Pancreas (tissue), 10 donors: Measurements from ENCODE around the gene CHRD. TPM values are rescaled to one million over a fixed set of nuclear protein-coding genes. Genes with fewer than 3 reads are reported as not detected.

ENCODE experiments used
- ATAC-seq, 4 donors: fragments of 200-7000 bp; cut with Tn5 transposase; one replicate each; pipeline versions ENCODE4 v1.8.0 to v1.9.1; 2020; ENCODE audit warnings: mild to moderate bottlenecking in 4 of 4, moderate library complexity in 4 of 4
- DNase-seq, 6 donors: peaks; one replicate each; pipeline ENCODE4 v3.0.0-alpha.2; 2020
- FAIRE-seq: peaks from 2 replicates; lab custom pipeline; 2012; peaks lifted over from hg19 to GRCh38; lab: Jason Lieb, UNC
- H3K27ac ChIP-seq, 4 donors: fragments of 200-600 bp; sonication (generic); 1 replicate in 3 of 4; 2 replicates in 1 of 4; pipeline versions ENCODE4 v1.5.0 to v1.8.0; 2020
- H3K27me3 ChIP-seq, 4 donors: fragments of 200-600 bp; one replicate each; pipeline ENCODE4 v1.8.0; 2021
- H3K36me3 ChIP-seq, 3 donors: fragments of 200-600 bp; sonication (generic) in 1 of 3; one replicate each; pipeline versions ENCODE4 v1.5.0 to v1.8.0; 2020 to 2021
- H3K4me1 ChIP-seq, 3 donors: fragments of 200-600 bp; one replicate each; pipeline ENCODE4 v1.8.0; 2021
- H3K4me3 ChIP-seq, 4 donors: fragments of 200-600 bp; sonication (generic) in 2 of 4; one replicate each; pipeline versions ENCODE4 v1.5.0 to v1.8.0; 2020 to 2021
- H3K9me3 ChIP-seq, 4 donors: fragments of 200-600 bp; one replicate each; pipeline ENCODE4 v1.8.0; 2021
- WGBS, 2 donors: extraction: QIAGEN DNeasy Blood & Tissue Kit; methylation state at CpG; one replicate each; pipeline ENCODE4 v1.1.7; 2013; 5-methylcytosine and 5-hydroxymethylcytosine counted together
- intact Hi-C, 3 donors: fragments of 100-400 bp; cut with DNase I; formaldehyde crosslinking; loops; one replicate each; pipeline versions ENCODE4 v1.11.1 to v1.14.2; 2022
- polyA plus RNA-seq, 2 donors: library from polyadenylated mRNA; stranded (reverse); fragments of 200-250 nt; gene quantifications; one replicate each; pipeline ENCODE4 v1.2.3, GENCODE V29; 2013
- total RNA-seq, 6 donors: library from RNA; stranded (reverse); fragmentation: NEBNext Ultra II Directional in 4 of 6; extraction: Animal tissue kit (Norgen Biotek cat#: 25700) in 4 of 6; gene quantifications; one replicate each; pipeline versions ENCODE4 v1.2.1 to v1.2.4, GENCODE V29; 2021 to 2023
- TF ChIP-seq, protein P1 (sequence below), 4 donors: fragments of 200-600 bp; sonication (generic) in 3 of 4; IDR thresholded peaks; one replicate each; pipeline versions ENCODE4 v1.5.0 to v1.8.0; 2021; ENCODE audit warnings: antibody characterized with exemption in 4 of 4
- donor health status: healthy with polysubstance abuse.
- donor health status: DM: no; HTN: no; CAD: no; lungs with moderate emphysema.
- donor health status: DM: no; HTN: no; CAD: no.
- donor health status: control.
- donor health status: control.
- donor health status: Bipolar disorder and iron deficiency.
- donor health status: DM: yes; HTN: yes; CAD: no.
- donor health status: DM: no; HTN: no; CAD: no.
- donor health status: DM: no; HTN: no; CAD: no.
- donor health status: DM: yes; HTN: yes; CAD: no.

Gene CHRD
- total and polyA plus RNA-seq, 8 donors = 11.0 to 96.7 (median 19.8) TPM

DNA sequence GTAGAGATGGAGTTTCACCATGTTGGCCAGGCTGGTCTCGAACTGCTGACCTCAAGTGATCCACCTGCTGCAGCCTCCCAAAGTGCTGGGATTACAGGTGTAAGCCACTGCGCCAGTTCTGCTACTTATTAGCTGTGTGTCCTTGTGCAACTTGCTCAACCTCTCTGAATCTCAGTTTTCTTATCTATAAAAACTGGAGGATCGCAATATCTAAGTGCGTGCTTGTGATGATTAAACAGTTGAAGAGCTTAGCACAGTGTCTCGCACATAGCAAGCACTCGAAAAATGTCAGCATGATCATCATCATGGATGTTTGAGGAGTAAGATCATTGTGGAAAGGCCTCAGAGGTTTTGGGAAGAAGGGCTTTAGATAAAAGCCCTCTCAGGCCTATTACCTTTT, 29.2 kb upstream of the CHRD start:
- Histone ChIP-seq H3K27me3 (no peaks in the 10 kb centered on the region), H3K4me3 (no peak overlapping the region), H3K36me3 (no peaks in the 10 kb centered on the region), H3K9me3 (no peaks in the 10 kb centered on the region), H3K27ac (no peak overlapping the region), H3K4me1 (peaks cover 0 to 16% (median 5%) of the 10 kb centered on the region in 3 donors)
- FAIRE-seq (no peak), DNase-seq (no peak), ATAC-seq (no peak)
- WGBS, 2 donors = 91 to 92% methylated on average over 6 of the region's 6 CpGs
- TF ChIP-seq, protein P1, sequence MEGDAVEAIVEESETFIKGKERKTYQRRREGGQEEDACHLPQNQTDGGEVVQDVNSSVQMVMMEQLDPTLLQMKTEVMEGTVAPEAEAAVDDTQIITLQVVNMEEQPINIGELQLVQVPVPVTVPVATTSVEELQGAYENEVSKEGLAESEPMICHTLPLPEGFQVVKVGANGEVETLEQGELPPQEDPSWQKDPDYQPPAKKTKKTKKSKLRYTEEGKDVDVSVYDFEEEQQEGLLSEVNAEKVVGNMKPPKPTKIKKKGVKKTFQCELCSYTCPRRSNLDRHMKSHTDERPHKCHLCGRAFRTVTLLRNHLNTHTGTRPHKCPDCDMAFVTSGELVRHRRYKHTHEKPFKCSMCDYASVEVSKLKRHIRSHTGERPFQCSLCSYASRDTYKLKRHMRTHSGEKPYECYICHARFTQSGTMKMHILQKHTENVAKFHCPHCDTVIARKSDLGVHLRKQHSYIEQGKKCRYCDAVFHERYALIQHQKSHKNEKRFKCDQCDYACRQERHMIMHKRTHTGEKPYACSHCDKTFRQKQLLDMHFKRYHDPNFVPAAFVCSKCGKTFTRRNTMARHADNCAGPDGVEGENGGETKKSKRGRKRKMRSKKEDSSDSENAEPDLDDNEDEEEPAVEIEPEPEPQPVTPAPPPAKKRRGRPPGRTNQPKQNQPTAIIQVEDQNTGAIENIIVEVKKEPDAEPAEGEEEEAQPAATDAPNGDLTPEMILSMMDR (IDR thresholded peaks at IDR 0.05) = no peak
- intact Hi-C loops = no loop called here

DNA sequence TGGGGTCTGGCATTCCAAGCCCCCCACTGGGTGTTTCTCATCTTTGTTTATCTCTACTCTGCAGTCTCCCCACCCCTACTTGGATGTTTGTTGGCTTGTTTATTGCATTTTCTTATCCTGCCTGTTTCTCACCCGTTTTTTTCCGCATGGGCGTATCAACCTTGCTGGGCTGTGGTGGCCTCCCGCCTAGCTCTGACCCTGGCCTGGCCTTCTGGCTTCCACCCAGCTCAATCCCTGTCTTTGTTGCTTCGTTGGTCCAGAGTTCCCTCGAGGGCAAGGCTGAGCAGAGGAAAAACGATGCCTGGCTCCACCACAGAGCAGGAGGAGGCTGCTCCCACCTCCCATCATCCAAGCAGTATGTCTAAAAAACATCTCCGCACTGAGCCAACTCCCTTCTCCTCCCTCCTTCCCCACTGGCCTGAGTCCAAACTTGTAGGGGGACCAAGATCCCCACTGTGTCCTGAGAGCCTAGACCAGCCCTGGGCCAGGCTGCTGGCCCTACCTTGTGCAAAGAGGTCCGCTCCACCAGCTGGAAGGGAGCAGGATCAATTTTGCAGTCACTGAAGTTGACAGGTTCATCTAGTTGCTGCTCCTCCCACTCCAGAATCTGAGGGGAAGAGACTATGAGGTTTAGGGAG, 28.2 kb upstream of the CHRD start:
- no peaks in the 10 kb centered on the region for H3K36me3 ChIP-seq
- no peaks in the 10 kb centered on the region for H3K9me3 ChIP-seq
- H3K27me3 ChIP-seq = no peaks in the 10 kb centered on the region
- FAIRE-seq = no peak
- H3K4me1 ChIP-seq = peaks cover 0 to 16% (median 5%) of the 10 kb centered on the region in 3 donors
- DNase-seq = peak in 1 of 6 donors; percentile 50
- TF ChIP-seq, protein P1 (IDR thresholded peaks at IDR 0.05) = no peak
- peak overlapping the region in 3 of 4 donors; percentile 28 to 72 (median 62) for H3K27ac ChIP-seq
- no peak overlapping the region for H3K4me3 ChIP-seq
- intact Hi-C loops = no loop called here
- ATAC-seq = peak in 1 of 4 donors; percentile 2
- WGBS, 2 donors = 40 to 41% methylated on average over 9 of the region's 9 CpGs

DNA sequence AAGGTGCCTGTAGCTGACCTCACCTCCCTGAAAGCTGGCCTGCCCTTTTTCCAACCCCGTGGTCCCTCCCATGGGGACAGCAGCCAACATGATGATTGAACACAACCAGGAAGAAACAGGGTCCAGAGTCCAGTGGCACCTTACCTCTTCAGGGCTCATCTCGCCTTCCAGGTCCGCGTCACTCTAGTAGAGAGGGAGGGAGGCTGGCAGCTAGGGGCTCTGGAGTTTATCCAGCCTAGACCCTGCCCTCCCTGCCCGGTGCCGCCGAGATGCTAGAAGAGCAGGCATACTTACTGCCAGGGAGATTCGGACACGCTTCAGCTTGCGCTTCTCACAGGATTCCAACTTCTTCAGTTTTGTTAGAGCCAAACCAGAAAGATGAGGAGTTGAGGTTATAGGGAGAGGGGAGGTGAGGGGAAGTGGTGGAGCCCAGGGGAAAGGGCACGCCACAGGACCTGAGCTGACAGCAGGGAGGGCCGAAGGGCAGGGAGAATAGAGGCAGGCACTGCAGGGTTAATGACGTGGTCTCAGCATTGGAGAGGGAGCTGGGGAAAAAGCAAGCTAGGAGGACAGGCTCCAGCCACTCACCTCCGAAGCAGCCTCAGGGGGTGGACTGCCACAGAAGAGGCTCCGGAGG, 27.6 kb upstream of the CHRD start:
- peaks cover 0 to 16% (median 5%) of the 10 kb centered on the region in 3 donors for H3K4me1 ChIP-seq
- TF ChIP-seq, protein P1 (IDR thresholded peaks at IDR 0.05) = no peak
- no peaks in the 10 kb centered on the region for H3K36me3 ChIP-seq
- no peaks in the 10 kb centered on the region for H3K27me3 ChIP-seq
- H3K27ac ChIP-seq = peak overlapping the region; percentile 12 to 72 (median 45)
- WGBS, 2 donors = 43 to 48% methylated on average over 15 of the region's 15 CpGs
- DNase-seq (peak in 5 of 6 donors; percentile 74 to 81 (median 79)), FAIRE-seq (no peak), ATAC-seq (peak; percentile 80 to 90 (median 84))
- intact Hi-C loops = no loop called here
- H3K4me3 ChIP-seq = no peak overlapping the region
- H3K9me3 ChIP-seq = no peaks in the 10 kb centered on the region

DNA sequence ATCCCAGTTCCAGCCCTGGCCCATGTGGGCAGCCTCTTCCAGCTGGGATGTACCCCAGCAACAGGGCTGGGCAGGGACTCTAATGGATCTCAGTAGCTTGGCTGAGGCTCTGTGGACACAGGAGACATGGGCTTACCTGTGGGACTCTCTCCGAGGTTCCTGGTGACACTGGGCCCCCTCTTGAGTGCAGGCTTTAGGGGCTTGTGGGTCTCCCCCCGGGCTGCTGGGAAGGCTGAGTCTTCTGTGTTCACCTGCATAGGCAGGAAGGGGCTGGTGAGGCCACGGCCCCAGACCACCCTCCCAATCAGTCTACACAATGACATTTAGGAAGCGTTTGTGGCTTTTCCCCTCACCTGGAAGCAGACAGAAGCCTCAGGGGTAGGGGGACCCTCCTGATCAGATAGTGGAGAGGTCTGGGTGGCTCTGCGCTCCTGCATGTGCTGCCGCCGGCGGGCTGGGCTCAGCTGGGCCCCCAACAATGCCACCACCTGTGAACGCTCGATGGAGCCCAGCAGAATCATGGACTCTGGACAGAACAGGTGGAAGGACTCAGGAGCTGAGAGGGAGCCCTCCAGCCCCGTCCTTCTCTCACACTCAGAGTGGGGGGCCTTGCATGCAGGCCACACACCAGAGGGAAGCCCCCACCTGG, 26.8 kb upstream of the CHRD start:
- ATAC-seq = no peak
- TF ChIP-seq, protein P1 (IDR thresholded peaks at IDR 0.05) = no peak
- Histone ChIP-seq H3K4me3 (no peak overlapping the region), H3K36me3 (no peaks in the 10 kb centered on the region), H3K4me1 (peaks cover 0 to 16% (median 5%) of the 10 kb centered on the region in 3 donors), H3K27ac (peak overlapping the region; percentile 12 to 72 (median 36)), H3K27me3 (no peaks in the 10 kb centered on the region), H3K9me3 (no peaks in the 10 kb centered on the region)
- WGBS, 2 donors = 83 to 87% methylated on average over 10 to 11 of the region's 11 CpGs
- DNase-seq = peak in 1 of 6 donors; percentile 36
- FAIRE-seq = no peak
- intact Hi-C loops = no loop called here
